GM21423 (cell line): ENCODE measurements around the gene TNPO3.

Source experiments
- ATAC-seq: cut with Tn5 transposase; IDR thresholded peaks from one replicate; pipeline ENCODE4 v1.9.1; 2021; ENCODE audit warnings: mild to moderate bottlenecking, moderate library complexity; ENCODE audit not compliant: unreplicated experiment

Gene TNPO3

DNA sequence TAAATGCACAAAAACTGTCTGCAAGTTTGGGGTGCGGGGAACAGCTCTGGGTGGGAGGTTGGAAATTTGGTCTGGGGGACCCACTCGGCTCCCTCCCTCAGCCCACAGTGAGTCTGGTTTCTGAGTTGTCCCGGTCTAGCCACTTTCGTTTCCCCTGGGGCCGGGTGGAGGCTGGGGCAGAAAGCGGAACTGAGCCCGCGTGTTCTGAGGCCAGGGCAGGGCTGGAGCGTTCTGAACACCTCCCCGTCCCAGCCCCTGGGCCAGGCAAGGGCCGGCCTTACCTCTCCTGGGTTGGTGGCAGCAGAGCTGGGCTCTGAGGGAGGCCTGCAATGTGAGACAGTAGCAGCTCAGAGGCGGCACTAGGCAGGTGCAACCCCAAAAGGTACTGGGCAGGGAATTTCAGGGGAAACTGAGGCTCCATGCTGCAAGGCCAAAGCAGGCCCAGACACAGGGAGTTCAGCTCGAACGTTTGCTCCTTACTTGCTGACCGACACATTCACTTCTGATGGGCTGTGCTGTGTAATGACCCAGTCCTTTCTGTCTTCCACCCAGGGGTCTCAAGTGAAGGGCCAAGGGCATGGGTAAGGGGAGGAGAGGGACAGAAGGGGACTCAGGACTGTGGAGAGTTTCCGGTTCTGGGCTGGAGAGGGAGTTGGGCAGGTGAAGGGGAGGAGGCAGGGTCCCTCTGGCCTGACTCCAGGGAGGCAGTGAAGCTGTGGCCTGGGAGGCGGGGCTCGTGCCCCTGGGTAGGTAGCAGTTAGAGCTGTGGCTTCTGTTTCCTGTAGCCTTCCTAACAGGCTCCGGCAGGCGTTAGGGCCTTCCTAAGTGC is 114.2 kb downstream of the TNPO3 start:
- ATAC-seq: peak; percentile 54

DNA sequence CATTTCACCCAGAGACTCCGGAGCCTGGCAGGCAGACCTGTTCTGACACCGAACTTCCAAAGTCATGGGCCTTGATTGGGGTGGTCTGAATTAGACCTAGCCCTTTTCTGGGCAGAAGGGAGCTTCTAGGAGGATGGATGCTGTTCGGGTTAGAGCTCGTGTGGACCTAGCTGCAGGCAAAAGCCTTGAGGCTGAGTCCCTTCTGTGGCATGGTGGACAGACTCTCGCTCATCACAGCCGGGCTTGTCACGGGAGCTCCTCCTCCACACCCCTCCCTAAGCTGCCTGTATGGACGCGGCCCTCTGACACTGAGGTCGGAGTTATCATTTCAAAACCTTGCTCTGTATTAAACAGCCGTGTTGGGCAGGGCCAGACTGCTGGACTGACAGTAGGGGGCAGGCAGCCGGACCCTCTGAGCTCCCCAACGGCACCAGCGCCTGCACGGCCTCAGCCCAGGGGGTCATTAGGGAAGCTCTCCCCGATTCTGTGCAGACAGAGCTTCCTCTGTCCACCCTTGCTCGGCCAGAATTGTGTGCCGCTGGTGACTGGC is 115.0 kb downstream of the TNPO3 start:
- ATAC-seq: peak; percentile 21

DNA sequence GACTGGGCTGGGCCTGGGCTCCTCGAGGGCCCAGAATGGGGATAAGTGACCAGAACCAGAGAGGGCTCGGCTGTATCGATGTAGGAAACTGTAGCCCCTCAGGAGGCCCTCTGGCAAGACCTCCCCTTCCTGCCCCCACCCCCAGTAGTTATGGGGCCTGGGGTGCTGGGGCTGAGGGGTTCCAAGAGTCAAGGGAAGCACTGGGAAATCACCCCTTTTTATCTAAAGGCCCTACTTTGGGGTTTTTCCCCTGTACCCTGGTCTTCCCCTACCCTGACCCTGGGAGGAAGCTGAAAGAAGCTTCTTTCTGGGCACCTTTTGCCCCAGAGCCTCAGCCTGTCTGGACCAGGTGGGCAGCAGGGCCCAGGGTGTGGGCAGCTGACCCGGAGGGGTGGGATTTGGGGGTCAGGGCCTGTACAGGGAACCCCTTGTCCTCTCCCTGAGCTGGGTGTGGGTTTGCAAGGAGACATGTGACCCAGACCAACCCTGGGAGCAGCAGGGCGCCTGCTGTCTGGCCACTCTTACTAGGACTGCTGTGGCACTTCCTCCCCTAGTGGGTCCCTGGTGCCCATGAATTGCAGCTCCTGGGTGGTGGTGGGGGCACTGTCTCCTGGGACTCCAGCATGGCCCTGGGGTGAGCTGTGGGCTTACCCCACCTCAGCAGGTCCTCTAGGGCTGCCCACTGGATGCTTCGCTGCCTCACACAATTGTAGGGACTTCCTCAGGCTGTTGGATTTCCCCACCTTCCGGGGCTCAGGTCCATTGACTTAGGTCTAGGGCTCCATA is 115.6 kb downstream of the TNPO3 start:
- peak; percentile 17 for ATAC-seq

DNA sequence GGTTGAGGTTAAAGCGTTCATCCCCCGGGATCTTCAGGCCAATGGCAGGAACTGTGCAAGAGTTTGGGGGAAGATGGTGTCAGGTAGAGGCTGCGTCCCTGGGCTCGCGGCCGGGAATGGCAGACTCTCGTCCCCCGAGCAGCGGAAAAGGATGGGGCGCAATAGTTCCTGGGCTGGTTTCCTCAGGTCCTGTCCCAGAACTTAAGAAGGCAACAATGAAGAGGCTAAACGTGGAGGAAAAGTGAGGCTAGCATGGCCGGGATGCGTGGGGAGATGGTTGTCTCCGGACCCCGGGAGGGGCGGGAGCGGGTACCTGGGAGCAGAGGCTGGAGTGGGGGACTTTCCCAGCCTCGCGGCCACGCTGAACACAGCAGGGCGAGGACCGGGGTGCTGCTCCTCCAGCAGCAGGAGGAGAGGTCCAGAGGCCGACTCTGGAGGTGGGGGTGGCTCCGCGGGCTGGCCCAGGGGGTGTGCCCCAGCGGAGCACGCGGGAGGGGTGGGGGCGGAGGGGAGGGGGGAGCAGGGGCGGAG is 116.3 kb downstream of the TNPO3 start:
- ATAC-seq: peak; percentile 3

DNA sequence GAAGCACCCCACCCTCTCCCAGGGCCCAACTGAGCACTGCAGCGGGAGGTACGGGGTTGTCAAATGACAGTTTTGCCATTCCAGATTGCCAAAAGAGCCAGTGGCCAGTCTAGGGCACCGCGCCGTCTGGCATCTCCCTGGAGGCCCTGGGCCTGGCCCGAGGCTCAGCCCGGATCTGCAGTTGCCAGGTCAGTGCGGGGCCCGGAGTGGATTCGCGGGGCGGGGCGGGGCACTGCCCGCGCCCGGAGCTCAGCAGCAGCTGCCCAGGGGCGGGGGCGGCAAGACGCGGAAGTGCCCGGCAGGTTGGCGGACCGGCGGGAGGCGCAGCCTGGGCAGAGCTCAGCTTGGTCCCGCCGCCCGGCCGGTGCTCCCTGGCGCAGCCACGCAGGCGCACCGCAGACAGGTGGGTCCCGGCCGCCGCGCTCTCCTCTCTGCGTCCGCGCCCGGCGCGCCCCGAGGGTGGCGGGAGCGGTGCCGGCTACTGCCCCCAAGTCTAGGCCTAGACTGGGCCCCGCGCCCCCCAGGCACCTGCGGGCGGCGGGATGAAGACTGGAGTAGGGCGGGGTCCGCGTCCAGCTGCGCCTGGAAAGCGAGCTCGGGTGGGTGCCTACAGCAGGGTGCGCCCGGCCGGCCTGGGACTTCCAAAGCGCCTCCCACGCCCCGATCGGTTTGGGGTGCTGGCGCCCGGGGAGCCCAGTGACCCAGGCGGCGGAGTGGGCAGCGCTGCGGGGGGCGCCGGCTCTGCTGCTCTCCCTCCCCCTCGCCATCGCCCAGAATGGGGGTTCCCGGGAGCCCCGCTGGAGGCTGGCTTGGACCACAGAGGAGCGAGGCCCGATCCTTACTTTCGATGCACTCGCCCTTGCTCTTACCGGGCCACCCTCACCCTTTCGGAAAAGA is 117.0 kb downstream of the TNPO3 start, which contains the start of gene IRF5:
TSS of gene IRF5 (plus strand) at position 281 of the 897 bp plus-strand sequence. CDS start 4,155 bp downstream, outside the sequence.
- no peak for ATAC-seq

DNA sequence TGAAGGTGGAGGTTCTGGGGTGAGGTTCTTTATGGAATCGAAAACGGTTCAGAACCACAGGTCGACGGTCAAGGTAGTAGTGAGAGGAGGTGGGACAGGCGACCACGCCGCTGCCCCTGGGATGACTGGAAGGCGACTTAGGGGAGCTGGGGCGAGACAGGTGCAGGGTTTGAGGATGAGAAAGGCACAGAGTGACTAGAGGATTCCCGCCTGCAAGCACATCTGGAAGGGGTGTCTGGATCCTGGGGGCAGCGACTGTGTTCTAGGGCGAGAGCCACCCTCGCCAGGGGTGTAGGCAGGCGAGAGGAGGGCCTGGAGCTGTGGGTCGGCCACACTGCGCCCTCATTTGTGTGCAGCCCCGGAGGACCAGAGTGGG is 117.7 kb downstream of the TNPO3 start:
- no peak for ATAC-seq

DNA sequence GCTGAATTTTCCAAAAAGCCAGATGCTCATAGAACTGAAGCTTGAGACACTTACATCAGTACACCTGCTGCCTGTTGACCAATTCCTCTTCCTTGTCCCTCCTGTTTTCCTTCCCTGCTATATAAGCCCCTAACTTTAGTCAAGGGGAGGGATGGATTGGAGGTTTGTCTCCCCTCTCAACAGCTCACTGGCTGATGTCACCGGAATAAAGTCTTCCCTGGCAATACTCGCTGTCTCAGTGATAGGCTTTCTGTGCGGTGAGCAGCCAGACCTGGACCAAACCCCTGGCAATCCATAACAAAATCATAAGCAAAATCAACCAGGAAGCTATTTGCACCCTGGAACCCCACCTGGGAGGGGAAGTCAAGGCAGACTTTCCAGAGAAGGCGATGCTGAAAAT is 118.1 kb downstream of the TNPO3 start:
- no peak for ATAC-seq

DNA sequence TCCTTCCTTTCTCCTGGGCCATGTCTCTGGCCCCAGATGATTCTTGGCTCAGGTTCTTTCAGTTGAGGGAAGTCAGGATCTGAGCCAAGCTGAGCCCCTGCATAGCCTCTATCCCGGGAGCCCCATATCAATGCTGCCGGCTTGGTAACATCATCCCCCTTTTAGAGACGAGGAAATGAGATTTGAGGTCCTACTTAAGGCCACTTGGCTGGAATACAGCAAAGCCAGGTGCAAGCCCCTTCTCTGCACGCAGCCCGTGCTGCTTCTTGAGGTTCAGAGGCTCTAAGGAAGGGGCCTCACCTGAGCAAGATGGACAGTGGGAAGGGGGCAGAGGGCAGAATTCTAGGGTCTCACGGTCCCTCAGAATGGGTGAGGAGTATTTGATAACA is 119.6 kb downstream of the TNPO3 start:
- no peak for ATAC-seq

DNA sequence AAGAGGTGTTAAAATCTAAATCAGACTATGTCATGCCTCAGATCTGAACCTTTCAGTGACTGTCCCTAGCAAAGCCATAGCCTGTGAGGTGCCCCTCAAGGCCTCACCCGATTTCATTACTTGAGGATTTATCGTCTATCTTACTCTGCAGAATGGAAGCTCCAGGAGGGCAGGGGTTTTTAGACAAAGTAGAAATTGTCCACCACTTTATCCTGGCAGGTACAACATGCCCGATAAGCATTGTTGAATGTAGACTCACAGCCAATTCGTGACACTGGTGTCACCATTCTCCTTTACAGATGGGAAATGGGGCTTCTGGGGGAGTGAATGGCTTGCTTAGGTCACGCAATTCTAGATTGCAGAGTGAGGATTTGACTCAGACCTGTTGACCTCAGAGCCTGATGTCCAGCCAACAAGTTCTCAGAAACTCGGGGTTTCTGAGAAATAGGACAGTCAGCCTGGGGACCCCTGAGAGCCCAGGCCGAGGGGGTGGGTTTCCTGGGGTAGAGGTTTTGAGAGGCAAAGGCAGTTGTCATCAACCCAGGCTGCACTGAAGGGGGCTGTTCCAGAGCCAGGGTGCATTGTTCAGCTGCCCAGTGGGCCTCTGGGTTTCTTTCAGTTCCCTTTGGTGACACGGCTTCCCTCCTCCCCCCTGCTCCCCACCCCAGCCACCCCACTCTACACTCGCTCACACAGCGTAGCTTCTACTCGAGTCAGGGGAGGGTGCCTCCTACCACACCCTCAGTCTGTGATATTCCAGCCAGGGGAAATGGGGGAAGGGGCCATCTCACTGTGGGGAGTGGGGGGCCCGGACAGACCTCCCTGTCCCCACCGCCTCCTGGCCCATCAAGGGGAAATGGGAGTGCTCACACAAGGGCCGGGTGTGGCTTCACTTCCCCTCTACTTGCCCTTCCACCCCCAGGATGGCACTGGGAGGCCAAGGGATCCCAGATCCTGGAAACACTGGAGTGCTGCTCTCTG is 120.3 kb downstream of the TNPO3 start:
- peak; percentile 26 for ATAC-seq

DNA sequence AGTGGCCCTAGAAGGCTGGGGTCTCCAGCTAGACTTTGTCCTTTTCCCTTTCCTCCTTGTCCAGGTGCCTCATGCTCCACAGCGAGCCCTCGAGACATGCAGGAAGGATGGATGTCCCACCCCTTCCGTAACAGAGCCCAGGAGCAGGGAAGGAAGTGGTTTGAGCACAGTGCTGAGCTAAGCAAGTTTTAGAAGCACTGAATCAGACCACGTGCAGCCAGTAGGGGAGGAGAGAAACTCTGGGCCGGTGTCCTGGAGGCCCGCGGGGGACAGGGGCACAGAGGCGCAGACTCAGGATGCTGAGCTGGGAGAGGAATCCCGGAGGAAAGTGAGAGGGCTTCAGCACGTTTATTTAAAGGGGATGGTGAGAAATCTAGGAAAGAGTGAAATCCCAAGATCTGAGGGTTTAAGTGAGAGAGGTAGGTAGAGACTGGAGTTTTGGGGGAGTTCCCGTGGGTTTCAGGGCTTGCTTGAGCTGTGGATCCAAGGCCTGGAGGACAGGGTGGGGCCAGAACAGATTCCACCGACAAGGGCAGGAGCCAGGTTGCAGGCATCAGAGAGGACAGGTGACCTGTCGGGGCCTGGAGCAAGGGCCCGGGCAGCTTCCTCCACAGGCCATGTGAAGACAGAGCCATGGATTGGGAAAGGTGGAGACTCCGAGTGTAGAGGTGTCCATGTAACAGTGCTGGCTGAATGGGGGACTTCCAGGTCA is 121.6 kb downstream of the TNPO3 start:
- peak; percentile 41 for ATAC-seq

DNA sequence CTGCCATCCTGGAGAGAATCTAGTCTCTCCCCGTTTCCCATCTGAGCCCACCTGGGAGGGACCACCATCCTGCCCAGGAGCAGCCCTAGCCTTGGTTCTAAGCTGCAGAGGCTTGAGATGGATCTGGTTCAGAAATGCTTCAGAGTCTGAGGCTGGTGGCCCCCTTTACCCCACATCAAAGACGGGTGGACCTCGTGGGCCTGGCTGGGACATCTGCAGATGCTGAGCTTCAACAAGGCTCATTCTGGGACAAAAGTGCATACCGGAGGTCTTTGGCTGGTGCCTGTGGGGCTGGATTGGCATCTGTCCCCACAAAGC is 122.1 kb downstream of the TNPO3 start:
- ATAC-seq: no peak

DNA sequence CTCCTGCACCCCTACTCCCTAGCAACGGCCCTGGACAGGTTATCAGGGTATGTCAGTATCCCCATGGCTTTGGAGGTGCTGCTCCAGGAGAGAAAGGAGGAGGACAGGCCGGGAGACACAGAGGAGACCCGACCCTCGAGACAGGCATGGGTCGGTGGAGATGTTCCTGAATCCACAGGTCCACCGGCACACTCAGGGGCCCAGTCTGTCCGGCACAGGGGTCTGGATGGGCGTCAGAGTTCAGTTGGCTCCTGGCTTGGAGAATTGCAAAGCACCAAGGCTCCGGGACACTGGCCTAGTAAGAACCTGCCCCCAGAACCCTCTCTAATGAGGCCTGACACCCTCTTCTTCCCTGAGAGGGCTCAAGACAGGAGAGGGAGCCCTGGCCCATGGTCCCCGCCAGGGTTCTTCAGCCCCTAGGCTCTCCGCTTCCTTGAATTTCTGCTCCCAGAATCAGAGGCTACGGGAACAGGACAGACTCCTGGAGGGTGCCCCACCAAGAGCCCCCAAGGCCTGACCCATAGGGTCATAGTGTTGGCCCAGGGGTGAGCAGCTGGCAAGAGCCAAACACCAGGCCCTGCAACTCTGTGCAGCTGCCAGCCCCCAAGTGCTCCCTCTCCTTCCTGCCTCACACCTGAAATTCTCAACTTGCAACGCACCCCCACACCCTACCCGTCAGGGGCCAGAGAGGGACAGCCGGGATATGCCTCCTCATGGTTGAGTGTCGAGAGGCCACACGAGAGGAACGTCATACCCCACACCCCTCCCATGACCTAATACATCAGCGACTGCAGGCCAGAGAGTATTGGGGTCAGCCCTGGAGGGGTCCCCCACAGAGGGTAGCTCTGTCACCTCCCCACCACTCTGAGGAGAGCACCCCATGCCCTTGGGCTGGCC is 122.7 kb downstream of the TNPO3 start:
- no peak for ATAC-seq

DNA sequence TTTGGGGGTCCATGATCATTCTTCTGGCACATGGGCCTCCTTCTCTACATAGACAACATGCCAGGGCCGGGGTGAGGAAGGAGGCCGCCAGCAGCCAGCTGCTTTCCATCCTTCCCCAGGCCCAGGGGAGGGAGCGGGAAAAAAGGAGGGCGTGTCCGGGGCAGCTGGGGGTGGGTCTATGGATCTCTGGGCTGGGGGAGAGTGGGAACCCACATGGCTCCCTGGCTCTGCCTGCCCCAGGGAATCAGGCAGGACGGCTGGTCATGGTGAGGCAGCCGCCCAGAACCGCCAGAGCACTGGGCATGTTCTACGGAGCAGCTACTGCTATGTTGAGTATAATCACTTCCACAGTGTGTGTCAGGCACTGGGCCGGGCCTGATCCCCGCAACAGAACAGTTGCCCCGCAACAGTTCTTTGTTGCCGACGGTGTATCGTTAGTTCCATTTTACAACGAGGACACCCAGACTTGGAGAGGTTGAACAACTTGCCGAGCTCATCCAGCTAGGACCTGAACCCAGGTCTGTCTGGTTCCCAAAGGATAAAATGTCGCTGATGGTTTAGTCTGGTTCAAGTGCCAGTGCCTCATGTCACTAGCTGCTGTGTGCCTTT is 123.6 kb downstream of the TNPO3 start:
- ATAC-seq: no peak

DNA sequence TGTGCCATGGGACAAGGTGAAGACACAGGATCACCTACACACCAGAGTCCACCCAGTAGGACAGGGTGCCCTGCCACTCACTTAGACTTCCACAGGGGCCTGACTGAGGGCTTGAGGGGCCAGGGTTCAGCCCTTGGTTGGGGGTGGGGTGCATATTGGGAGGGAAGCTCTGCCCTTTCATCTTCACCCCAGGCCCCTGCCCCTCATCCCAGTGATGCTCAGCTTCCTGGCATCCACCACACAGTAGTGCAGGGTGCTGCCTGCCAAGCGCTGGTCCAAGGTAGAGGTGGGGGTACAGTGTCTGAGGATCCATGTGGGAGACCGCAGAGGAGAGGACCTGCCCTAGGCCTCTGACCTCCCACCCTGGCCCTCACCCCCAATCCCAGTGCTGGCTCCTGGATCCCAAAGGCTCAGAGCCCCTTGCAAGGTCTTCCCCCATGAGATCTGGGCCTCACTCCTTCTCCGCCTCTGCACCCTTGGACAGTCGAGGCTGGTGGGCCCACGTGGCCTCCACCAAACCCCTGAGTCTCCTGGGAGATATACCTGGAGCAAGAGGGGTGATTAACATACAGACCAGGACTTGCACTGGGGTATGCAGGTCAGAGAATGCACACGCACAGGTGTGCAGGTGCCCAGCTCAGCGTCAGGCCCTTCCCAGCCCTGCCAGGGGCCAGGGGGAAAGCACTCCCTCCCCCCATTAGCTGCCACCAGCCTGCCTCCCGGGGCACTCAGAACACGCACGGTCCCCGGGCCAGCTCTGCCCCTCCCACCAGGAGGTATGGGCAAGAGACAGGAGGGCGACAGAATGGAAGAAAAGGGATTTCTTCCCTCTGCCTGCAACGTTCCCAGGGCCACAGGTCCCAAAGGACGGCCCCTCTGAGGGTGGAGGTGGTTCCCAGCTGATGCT is 125.8 kb downstream of the TNPO3 start:
- no peak for ATAC-seq

DNA sequence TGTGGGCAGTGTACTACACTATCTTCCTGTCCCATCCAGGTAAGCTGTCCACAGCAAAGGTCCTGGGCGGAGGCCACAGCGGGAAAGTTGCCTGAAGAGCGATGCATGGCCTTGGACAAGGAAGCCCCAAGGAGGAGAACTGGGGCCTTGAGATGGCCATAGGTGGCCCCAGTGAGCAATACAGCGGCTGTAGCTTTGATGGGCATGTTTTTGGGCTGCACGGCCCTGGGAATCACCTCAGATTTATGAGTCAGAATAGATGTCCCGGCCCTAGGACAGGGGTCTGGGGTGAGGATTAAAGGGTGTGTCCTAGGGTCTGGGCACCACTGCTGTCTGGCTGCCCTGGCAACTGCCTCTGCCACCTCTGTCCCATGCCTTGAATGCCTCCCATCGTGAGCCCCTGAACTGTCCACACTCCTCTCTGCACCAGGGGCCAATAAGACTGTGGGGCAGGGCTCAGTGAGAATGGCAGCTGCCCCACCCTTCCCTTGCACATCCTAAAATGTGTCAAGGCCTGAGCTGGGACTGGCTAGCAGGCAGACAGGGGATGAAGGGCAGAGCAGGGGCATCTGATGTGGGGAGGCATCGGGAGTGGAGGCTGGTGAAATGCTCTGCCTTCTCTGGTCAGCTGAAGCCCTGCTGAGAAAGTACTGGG is 126.6 kb downstream of the TNPO3 start:
- no peak for ATAC-seq
